HEK293 (cell line): ENCODE results near the gene MYLK4.

Experiments used
- CTCF ChIA-PET: fragments of 350-600 bp; formaldehyde crosslinking; extraction: SDS; loops from one replicate; lab custom pipeline; 2021; ENCODE audit warnings: antibody characterized with exemption; lab: Yijun Ruan, JAX
- POLR2A ChIA-PET: fragments of 300-600 bp; formaldehyde crosslinking; extraction: SDS; loops from one replicate; lab custom pipeline; 2020; ENCODE audit warnings: antibody characterized with exemption, inconsistent platforms; lab: Yijun Ruan, JAX
- H3K27ac ChIP-seq: fragments of 200-500 bp; sonication (Bioruptor generic); 2 replicates; pipeline ENCODE4 v1.5.1; 2014; ENCODE audit warnings: low read depth, low read length, control low read depth, inconsistent platforms; ENCODE audit errors: extremely low read depth
- H3K36me3 ChIP-seq, 2 experiments: fragments of 200-500 bp in 1 of 2; sonication (Bioruptor generic) in 1 of 2; 1 replicate in 1 of 2; 2 replicates in 1 of 2; pipeline ENCODE4 v1.5.1; 2014 to 2017; ENCODE audit warnings: inconsistent platforms in 2 of 2, low read length in 2 of 2; ENCODE audit not compliant: control insufficient read depth in 2 of 2, insufficient read depth in 1 of 2
- H3K4me1 ChIP-seq: fragments of 200-500 bp; sonication (Bioruptor generic); 2 replicates; pipeline ENCODE4 v1.5.1; 2014; ENCODE audit warnings: mild to moderate bottlenecking, low read length, inconsistent platforms; ENCODE audit not compliant: control insufficient read depth, insufficient read depth
- H3K4me3 ChIP-seq: 2 replicates; pipeline ENCODE4 v1.5.1; 2011; ENCODE audit warnings: low read depth, mild to moderate bottlenecking, control low read depth, low read length, moderate library complexity
- H3K9me3 ChIP-seq: fragments of 200-500 bp; sonication (Bioruptor generic); 2 replicates; pipeline ENCODE4 v1.5.1; 2014; ENCODE audit warnings: low read depth, low read length, inconsistent platforms; ENCODE audit not compliant: control insufficient read depth, insufficient read depth
- BCL11A ChIP-seq: fragments of 450-650 bp; formaldehyde crosslinking; IDR thresholded peaks from 2 replicates; pipeline ENCODE4 v1.5.1; 2016; ENCODE audit warnings: low read depth, missing biosample characterization, missing genetic modification characterization
- BCL11B ChIP-seq: fragments of 450-650 bp; formaldehyde crosslinking; IDR thresholded peaks from 2 replicates; pipeline ENCODE4 v1.5.1; 2016; ENCODE audit warnings: low read depth, missing biosample characterization, missing genetic modification characterization
- GLIS1 ChIP-seq: fragments of 450-650 bp; formaldehyde crosslinking; IDR thresholded peaks from 2 replicates; pipeline ENCODE4 v1.5.1; 2016; ENCODE audit warnings: missing biosample characterization, missing genetic modification characterization
- HOXC10 ChIP-seq: sonication (generic); formaldehyde crosslinking; IDR thresholded peaks from 2 replicates; pipeline ENCODE4 v1.8.1; 2023; ENCODE audit warnings: mild to moderate bottlenecking, missing genetic modification reagents
- IKZF3 ChIP-seq: fragments of 450-650 bp; IDR thresholded peaks from 2 replicates; pipeline ENCODE4 v1.5.0; 2018; ENCODE audit warnings: missing biosample characterization, mild to moderate bottlenecking, missing genetic modification characterization, moderate library complexity
- KLF10 ChIP-seq: fragments of 450-650 bp; IDR thresholded peaks from 2 replicates; pipeline ENCODE4 v1.5.1; 2018; ENCODE audit warnings: missing biosample characterization, mild to moderate bottlenecking, missing genetic modification characterization
- OVOL3 ChIP-seq: fragments of 450-650 bp; formaldehyde crosslinking; IDR thresholded peaks from 2 replicates; pipeline ENCODE4 v1.5.1; 2016; ENCODE audit warnings: missing biosample characterization, missing genetic modification characterization
- YY2 ChIP-seq: fragments of 450-650 bp; formaldehyde crosslinking; IDR thresholded peaks from 2 replicates; pipeline ENCODE4 v1.5.1; 2016; ENCODE audit warnings: missing biosample characterization, missing genetic modification characterization
- ZBTB21 ChIP-seq: fragments of 450-650 bp; formaldehyde crosslinking; IDR thresholded peaks from 2 replicates; pipeline ENCODE4 v1.5.1; 2017; ENCODE audit warnings: missing biosample characterization, missing genetic modification characterization
- ZBTB7A ChIP-seq: fragments of 450-650 bp; formaldehyde crosslinking; IDR thresholded peaks from 2 replicates; pipeline ENCODE4 v1.5.1; 2016; ENCODE audit warnings: low read depth, missing biosample characterization, missing genetic modification characterization
- ZEB2 ChIP-seq: fragments of 450-650 bp; formaldehyde crosslinking; IDR thresholded peaks from 2 replicates; pipeline ENCODE4 v1.5.1; 2016; ENCODE audit warnings: missing biosample characterization, missing genetic modification characterization
- ZNF132 ChIP-seq: fragments of 450-650 bp; formaldehyde crosslinking; IDR thresholded peaks from 2 replicates; pipeline ENCODE4 v1.5.1; 2017; ENCODE audit warnings: missing biosample characterization, missing genetic modification characterization, borderline replicate concordance
- ZNF157 ChIP-seq: fragments of 450-650 bp; formaldehyde crosslinking; IDR thresholded peaks from 2 replicates; pipeline ENCODE4 v1.5.1; 2016; ENCODE audit warnings: missing biosample characterization, missing genetic modification characterization
- ZNF266 ChIP-seq: fragments of 450-650 bp; formaldehyde crosslinking; IDR thresholded peaks from 2 replicates; pipeline ENCODE4 v1.5.1; 2016; ENCODE audit warnings: missing biosample characterization, missing genetic modification characterization, low read depth
- ZNF302 ChIP-seq: fragments of 450-650 bp; formaldehyde crosslinking; IDR thresholded peaks from 2 replicates; pipeline ENCODE4 v1.5.1; 2016; ENCODE audit warnings: missing biosample characterization, missing genetic modification characterization, low read depth
- ZNF354C ChIP-seq: fragments of 450-650 bp; formaldehyde crosslinking; IDR thresholded peaks from 2 replicates; pipeline ENCODE4 v1.5.1; 2016; ENCODE audit warnings: missing biosample characterization, missing genetic modification characterization, low read depth, borderline replicate concordance
- ZNF366 ChIP-seq: fragments of 450-650 bp; formaldehyde crosslinking; conservative IDR thresholded peaks from 2 replicates; pipeline ENCODE4 v1.5.1; 2016; ENCODE audit warnings: missing biosample characterization, missing genetic modification characterization
- ZNF423 ChIP-seq: fragments of 450-650 bp; formaldehyde crosslinking; IDR thresholded peaks from 2 replicates; pipeline ENCODE4 v1.5.1; 2016; ENCODE audit warnings: missing biosample characterization, missing genetic modification characterization
- ZNF426 ChIP-seq: fragments of 450-650 bp; formaldehyde crosslinking; IDR thresholded peaks from 2 replicates; pipeline ENCODE4 v1.5.1; 2017; ENCODE audit warnings: missing biosample characterization, missing genetic modification characterization, mild to moderate bottlenecking, inconsistent platforms, moderate library complexity
- ZNF561 ChIP-seq: fragments of 450-650 bp; IDR thresholded peaks from 2 replicates; pipeline ENCODE4 v1.5.1; 2018; ENCODE audit warnings: missing biosample characterization, missing genetic modification characterization, borderline replicate concordance
- ZNF571 ChIP-seq: fragments of 450-650 bp; formaldehyde crosslinking; IDR thresholded peaks from 2 replicates; pipeline ENCODE4 v1.5.0; 2017; ENCODE audit warnings: missing biosample characterization, missing genetic modification characterization
- ZNF585B ChIP-seq: fragments of 450-650 bp; formaldehyde crosslinking; IDR thresholded peaks from 2 replicates; pipeline ENCODE4 v1.5.1; 2016; ENCODE audit warnings: missing biosample characterization, missing genetic modification characterization
- ZNF776 ChIP-seq: fragments of 450-650 bp; formaldehyde crosslinking; IDR thresholded peaks from 2 replicates; pipeline ENCODE4 v1.5.0; 2017; ENCODE audit warnings: missing biosample characterization, missing genetic modification characterization, borderline replicate concordance
- ZNF785 ChIP-seq: fragments of 450-650 bp; formaldehyde crosslinking; IDR thresholded peaks from 2 replicates; pipeline ENCODE4 v1.5.1; 2016; ENCODE audit warnings: missing biosample characterization, missing genetic modification characterization
- ZNF830 ChIP-seq: fragments of 450-650 bp; IDR thresholded peaks from 2 replicates; pipeline ENCODE4 v1.5.0; 2018; ENCODE audit warnings: missing biosample characterization, missing genetic modification characterization, low read depth, mild to moderate bottlenecking, moderate library complexity
- TF ChIP-seq, protein P1 (sequence below): fragments of 450-650 bp; formaldehyde crosslinking; IDR thresholded peaks from 2 replicates; pipeline ENCODE4 v1.5.1; 2016; ENCODE audit warnings: missing biosample characterization, missing genetic modification characterization
- TF ChIP-seq, protein P2 (sequence below): fragments of 450-650 bp; formaldehyde crosslinking; optimal IDR thresholded peaks from 2 replicates; pipeline ENCODE3; 2016; ENCODE audit warnings: missing biosample characterization, mild to moderate bottlenecking, missing genetic modification characterization
- TF ChIP-seq, protein P3 (sequence below): fragments of 450-650 bp; formaldehyde crosslinking; IDR thresholded peaks from 2 replicates; pipeline ENCODE4 v1.5.1; 2016; ENCODE audit warnings: missing biosample characterization, missing genetic modification characterization, borderline replicate concordance
- TF ChIP-seq, protein P4 (sequence below): fragments of 450-650 bp; formaldehyde crosslinking; IDR thresholded peaks from 2 replicates; pipeline ENCODE4 v1.5.1; 2016; ENCODE audit warnings: missing biosample characterization, missing genetic modification characterization

The MYLK4 gene

DNA sequence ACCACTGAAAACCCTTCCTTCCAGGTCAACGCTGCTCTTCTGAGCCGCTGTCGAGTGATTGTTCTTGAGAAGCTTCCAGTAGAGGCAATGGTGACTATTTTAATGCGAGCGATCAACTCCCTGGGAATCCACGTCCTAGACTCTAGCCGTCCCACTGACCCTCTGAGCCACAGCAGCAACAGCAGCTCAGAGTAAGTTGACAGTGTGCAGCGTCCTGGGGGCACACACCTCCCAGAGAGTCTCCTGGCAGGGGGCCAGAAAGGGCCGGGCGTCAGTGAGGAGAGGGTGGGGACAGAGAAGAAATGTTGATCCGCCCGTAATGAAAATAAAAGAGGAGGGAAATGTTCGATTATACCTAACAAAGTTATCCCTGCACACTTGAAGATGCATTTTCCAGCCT is 19.4 kb upstream of the MYLK4 start:
- Histone ChIP-seq H3K4me3 (peak overlapping the region; percentile 15), H3K4me1 (peaks cover 24% of the 10 kb centered on the region), H3K36me3 (peaks cover 5 to 46% of the 10 kb centered on the region in 2 experiments; a peak in 2 of 3 replicates), H3K27ac (no peak overlapping the region), H3K9me3 (no peaks in the 10 kb centered on the region)
- POLR2A ChIA-PET, result interaction anchor here (0.5 to 1.7 kb wide), 4 partner anchors 43 to 293 kb away, joined by 3 to 5 read pairs (median 4); partner anchors contain the start of gene SERPINB1
- CTCF ChIA-PET, result interaction anchor here (0.7 to 8.2 kb wide), 8 partner anchors 10 to 641 kb away, joined by 3 to 46 read pairs (median 8); partner anchors contain the start of genes MYLK4 and SERPINB1
- TF ChIP-seq, protein P1, sequence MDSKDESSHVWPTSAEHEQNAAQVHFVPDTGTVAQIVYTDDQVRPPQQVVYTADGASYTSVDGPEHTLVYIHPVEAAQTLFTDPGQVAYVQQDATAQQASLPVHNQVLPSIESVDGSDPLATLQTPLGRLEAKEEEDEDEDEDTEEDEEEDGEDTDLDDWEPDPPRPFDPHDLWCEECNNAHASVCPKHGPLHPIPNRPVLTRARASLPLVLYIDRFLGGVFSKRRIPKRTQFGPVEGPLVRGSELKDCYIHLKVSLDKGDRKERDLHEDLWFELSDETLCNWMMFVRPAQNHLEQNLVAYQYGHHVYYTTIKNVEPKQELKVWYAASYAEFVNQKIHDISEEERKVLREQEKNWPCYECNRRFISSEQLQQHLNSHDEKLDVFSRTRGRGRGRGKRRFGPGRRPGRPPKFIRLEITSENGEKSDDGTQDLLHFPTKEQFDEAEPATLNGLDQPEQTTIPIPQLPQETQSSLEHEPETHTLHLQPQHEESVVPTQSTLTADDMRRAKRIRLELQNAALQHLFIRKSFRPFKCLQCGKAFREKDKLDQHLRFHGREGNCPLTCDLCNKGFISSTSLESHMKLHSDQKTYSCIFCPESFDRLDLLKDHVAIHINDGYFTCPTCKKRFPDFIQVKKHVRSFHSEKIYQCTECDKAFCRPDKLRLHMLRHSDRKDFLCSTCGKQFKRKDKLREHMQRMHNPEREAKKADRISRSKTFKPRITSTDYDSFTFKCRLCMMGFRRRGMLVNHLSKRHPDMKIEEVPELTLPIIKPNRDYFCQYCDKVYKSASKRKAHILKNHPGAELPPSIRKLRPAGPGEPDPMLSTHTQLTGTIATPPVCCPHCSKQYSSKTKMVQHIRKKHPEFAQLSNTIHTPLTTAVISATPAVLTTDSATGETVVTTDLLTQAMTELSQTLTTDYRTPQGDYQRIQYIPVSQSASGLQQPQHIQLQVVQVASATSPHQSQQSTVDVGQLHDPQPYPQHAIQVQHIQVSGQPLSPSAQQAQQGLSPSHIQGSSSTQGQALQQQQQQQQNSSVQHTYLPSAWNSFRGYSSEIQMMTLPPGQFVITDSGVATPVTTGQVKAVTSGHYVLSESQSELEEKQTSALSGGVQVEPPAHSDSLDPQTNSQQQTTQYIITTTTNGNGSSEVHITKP (tag by site-specific recombination), result 0 out of 2 replicates have a peak, but pooled peaks have one; percentile 19
- TF ChIP-seq KLF10 (peak; percentile 82), ZNF132 (tag by site-specific recombination) (no peak), ZEB2 (tag by site-specific recombination) (peak; percentile 19; the same call in 1 of the 2 replicates), ZBTB7A (tag by site-specific recombination) (no peak), ZNF561 (0 out of 2 replicates have a peak, but pooled peaks have one; percentile 34), YY2 (tag by site-specific recombination) (no peak), ZNF571 (tag by site-specific recombination) (no peak), GLIS1 (tag by site-specific recombination) (peak; percentile 93), ZNF585B (no peak), ZNF266 (tag by site-specific recombination) (no peak), ZNF776 (tag by site-specific recombination) (no peak), ZNF157 (tag by site-specific recombination) (0 out of 2 replicates have a peak, but pooled peaks have one; percentile 17), ZNF426 (tag by site-specific recombination) (no peak), ZNF302 (no peak), ZNF366 (tag by site-specific recombination) (0 out of 2 replicates have a peak, but pooled peaks have one; percentile 4), ZNF785 (no peak), ZNF830 (tag by site-specific recombination) (peak; percentile 30; the same call in 1 of the 2 replicates), ZNF354C (no peak), OVOL3 (tag by site-specific recombination) (no peak), ZNF423 (tag by site-specific recombination) (peak; percentile 61; the same call in 1 of the 2 replicates), BCL11B (tag by site-specific recombination) (no peak), HOXC10 (no peak), IKZF3 (tag by site-specific recombination) (0 out of 2 replicates have a peak, but pooled peaks have one; percentile 4), BCL11A (tag by site-specific recombination) (no peak), ZBTB21 (no peak)
- TF ChIP-seq, protein P2, sequence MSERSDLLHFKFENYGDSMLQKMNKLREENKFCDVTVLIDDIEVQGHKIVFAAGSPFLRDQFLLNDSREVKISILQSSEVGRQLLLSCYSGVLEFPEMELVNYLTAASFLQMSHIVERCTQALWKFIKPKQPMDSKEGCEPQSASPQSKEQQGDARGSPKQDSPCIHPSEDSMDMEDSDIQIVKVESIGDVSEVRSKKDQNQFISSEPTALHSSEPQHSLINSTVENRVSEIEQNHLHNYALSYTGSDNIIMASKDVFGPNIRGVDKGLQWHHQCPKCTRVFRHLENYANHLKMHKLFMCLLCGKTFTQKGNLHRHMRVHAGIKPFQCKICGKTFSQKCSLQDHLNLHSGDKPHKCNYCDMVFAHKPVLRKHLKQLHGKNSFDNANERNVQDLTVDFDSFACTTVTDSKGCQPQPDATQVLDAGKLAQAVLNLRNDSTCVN, result no peak
- TF ChIP-seq, protein P3, sequence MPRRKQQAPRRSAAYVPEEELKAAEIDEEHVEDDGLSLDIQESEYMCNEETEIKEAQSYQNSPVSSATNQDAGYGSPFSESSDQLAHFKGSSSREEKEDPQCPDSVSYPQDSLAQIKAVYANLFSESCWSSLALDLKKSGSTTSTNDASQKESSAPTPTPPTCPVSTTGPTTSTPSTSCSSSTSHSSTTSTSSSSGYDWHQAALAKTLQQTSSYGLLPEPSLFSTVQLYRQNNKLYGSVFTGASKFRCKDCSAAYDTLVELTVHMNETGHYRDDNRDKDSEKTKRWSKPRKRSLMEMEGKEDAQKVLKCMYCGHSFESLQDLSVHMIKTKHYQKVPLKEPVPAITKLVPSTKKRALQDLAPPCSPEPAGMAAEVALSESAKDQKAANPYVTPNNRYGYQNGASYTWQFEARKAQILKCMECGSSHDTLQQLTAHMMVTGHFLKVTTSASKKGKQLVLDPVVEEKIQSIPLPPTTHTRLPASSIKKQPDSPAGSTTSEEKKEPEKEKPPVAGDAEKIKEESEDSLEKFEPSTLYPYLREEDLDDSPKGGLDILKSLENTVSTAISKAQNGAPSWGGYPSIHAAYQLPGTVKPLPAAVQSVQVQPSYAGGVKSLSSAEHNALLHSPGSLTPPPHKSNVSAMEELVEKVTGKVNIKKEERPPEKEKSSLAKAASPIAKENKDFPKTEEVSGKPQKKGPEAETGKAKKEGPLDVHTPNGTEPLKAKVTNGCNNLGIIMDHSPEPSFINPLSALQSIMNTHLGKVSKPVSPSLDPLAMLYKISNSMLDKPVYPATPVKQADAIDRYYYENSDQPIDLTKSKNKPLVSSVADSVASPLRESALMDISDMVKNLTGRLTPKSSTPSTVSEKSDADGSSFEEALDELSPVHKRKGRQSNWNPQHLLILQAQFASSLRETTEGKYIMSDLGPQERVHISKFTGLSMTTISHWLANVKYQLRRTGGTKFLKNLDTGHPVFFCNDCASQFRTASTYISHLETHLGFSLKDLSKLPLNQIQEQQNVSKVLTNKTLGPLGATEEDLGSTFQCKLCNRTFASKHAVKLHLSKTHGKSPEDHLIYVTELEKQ (tag by site-specific recombination), result no peak
- TF ChIP-seq, protein P4, sequence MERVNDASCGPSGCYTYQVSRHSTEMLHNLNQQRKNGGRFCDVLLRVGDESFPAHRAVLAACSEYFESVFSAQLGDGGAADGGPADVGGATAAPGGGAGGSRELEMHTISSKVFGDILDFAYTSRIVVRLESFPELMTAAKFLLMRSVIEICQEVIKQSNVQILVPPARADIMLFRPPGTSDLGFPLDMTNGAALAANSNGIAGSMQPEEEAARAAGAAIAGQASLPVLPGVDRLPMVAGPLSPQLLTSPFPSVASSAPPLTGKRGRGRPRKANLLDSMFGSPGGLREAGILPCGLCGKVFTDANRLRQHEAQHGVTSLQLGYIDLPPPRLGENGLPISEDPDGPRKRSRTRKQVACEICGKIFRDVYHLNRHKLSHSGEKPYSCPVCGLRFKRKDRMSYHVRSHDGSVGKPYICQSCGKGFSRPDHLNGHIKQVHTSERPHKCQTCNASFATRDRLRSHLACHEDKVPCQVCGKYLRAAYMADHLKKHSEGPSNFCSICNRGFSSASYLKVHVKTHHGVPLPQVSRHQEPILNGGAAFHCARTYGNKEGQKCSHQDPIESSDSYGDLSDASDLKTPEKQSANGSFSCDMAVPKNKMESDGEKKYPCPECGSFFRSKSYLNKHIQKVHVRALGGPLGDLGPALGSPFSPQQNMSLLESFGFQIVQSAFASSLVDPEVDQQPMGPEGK (tag by site-specific recombination), result peak; percentile 78
